Transverse colon (tissue), 4 donors: ENCODE data around the gene FOXR1.

Experiments used
- EP300 ChIP-seq: sonication (generic); formaldehyde crosslinking; IDR thresholded peaks from one replicate; pipeline ENCODE4 v1.6.1; 2017; ENCODE audit warnings: antibody characterized with exemption, low read depth
- POLR2A ChIP-seq: fragments of 450-650 bp; IDR thresholded peaks from one replicate; pipeline ENCODE4 v1.6.1; 2016; ENCODE audit warnings: antibody characterized with exemption, mild to moderate bottlenecking, moderate library complexity
- POLR2AphosphoS5 ChIP-seq, 3 donors: sonication (generic); formaldehyde crosslinking; IDR thresholded peaks; one replicate each; pipeline ENCODE4 v1.6.1; 2016; ENCODE audit warnings: antibody characterized with exemption in 3 of 3
- TF ChIP-seq, protein P1 (sequence below), 5 experiments: fragments of 200-600 bp in 3 of 5; fragments of 450-650 bp in 2 of 5; sonication (generic) in 3 of 5; IDR thresholded peaks; 1 replicate in 2 of 5; 2 replicates in 3 of 5; pipeline ENCODE4 v1.5.1; 2016 to 2017; ENCODE audit warnings: antibody characterized with exemption in 5 of 5, inconsistent platforms in 3 of 5, mild to moderate bottlenecking in 2 of 5, moderate library complexity in 1 of 5

DNA sequence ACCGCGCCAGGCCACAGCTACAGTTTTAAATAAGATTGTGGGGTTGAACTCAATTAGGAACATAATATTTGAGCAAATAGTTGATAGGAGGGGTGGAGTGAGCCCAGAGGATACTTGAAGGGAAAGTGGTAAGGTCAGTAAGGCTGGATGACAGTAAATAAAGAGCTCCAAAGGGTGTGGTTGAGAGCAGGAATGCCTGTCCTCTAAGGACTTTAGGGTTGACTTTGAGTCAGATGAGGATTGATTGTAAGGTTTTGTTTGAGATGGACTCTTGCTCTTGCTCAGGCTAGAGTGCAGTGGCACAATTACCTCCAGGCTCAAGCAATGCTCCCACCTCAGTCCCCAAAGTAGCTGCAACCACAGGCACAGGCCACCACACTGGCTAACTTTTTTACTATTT, 2.4 kb downstream of the FOXR1 start:
- no peak for TF ChIP-seq POLR2A
- TF ChIP-seq, protein P1, sequence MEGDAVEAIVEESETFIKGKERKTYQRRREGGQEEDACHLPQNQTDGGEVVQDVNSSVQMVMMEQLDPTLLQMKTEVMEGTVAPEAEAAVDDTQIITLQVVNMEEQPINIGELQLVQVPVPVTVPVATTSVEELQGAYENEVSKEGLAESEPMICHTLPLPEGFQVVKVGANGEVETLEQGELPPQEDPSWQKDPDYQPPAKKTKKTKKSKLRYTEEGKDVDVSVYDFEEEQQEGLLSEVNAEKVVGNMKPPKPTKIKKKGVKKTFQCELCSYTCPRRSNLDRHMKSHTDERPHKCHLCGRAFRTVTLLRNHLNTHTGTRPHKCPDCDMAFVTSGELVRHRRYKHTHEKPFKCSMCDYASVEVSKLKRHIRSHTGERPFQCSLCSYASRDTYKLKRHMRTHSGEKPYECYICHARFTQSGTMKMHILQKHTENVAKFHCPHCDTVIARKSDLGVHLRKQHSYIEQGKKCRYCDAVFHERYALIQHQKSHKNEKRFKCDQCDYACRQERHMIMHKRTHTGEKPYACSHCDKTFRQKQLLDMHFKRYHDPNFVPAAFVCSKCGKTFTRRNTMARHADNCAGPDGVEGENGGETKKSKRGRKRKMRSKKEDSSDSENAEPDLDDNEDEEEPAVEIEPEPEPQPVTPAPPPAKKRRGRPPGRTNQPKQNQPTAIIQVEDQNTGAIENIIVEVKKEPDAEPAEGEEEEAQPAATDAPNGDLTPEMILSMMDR (IDR thresholded peaks at IDR 0.05), result no peak
- TF ChIP-seq POLR2AphosphoS5 (IDR thresholded peaks at IDR 0.05), result no peak
- no peak for TF ChIP-seq EP300
